Stimulated activated CD4-positive, alpha-beta T cell treated with anti-CD3 and anti-CD28 coated beads, Interleukin-1b, Interleukin-23, amount 100 ng/mL, for 24 hours (primary cell): ENCODE measurements around the gene SUPT20HL2.
"Not testable (repeated sequence)": the region's sequence is repeated elsewhere in the genome, so short reads cannot be mapped to it uniquely, and the experiment has no call there.

ENCODE experiments used
- DNase-seq, 4 experiments: peaks; one replicate each; pipeline ENCODE4 v3.0.0-alpha.2; 2020; ENCODE audit warnings: low read depth in 4 of 4, low spot score in 1 of 4

SUPT20HL2 gene

DNA sequence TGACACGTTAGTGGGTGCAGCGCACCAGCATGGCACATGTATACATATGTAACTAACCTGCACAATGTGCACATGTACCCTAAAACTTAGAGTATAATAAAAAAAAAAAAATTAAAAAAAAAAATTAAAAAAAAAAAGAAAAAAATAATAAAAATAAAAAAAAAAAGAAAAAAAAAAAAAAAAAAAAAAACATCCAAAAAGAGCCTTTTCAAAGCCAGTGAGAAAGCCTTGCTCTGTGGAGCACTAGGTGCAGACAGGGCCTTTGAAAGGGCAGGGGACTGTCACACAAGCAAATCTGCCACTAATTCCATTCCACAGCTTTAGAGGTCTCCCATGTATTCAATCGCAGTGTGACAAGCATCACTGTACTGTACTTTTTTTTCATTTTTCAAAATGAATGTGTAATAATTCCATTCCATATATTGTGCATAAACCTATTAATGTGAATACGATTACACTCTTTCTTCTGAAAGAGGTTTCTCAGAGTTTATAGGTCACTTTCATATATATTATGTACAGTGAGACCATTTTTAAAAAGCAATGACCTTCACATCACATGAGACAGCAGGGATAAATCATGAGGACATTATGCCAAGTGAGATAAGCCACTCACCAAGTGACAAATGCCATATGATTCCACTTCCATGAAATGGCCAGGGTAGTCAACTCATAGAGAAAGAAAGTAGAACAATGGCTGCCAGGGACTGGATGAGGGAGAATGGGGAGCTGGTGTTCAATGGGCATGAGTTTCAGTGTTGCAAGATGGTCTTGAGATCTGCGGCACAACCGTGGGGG lies 4.1 kb downstream of the SUPT20HL2 start:
- not testable (repeated sequence) for DNase-seq

DNA sequence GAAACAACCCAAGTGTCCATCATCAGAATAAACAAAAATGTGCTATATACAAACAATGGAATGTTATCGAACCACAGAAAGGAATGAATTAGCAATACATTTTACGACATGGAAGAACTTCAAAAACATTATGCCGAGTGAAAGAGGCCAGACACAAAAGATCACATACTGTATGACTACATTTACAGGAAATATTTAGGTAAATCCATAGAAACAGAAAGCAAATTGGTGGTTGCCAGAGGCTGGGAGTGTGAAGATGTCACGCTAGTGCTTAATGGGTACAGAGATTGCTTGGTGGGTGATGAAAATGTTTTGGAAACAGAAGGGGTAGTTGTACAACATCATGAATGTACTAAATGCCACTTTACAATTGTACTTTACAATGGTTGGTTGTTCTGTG lies 5.1 kb downstream of the SUPT20HL2 start:
- not testable (repeated sequence) for DNase-seq

DNA sequence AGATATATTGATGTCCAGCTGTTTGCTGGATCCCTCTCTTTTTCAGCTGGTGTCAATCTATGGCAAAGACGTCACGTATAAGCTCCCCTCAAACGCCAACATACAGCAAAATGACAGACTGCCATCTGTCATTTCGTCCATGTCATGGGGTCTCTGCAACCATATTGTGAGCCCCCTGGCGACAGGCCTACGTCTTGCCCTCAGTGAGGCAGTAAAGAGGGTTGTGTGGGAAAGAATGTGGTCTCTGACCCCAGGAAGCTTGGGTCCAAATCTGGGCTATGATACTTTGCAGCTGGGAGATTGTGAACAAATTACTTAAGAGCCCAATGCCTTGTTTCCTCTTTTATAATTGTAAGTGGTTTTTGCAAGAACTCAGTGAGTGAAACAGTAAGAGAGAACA lies 7.4 kb downstream of the SUPT20HL2 start:
- DNase-seq: no peak

- DNase-seq: no peak
These were observed 8.0 kb downstream of the SUPT20HL2 start for GRCh38 chrX:24305905-24306304.

GRCh38 chrX:24301806-24302205 lies 12.1 kb downstream of the SUPT20HL2 start:
- no peak for DNase-seq

DNA sequence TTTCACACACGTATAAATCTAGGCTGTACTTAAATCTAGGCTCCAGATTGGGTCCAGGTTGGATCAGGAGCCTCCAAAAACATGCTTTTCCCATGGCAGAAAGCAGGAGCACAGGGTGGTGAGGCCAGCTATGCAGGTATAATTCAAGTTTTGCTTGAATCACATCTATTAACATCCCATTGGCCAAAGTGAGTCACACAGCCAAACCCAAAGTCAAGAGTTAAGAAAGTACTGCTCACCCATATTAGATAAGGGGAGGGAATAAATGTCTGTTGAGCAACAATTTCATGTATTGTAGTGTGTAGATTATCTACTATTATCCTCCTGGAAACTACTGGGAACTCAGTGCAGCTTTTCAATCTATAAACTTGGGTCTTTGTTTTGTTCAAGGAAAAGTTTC lies 12.8 kb downstream of the SUPT20HL2 start:
- no peak for DNase-seq

GRCh38 chrX:24298191-24298590 lies 15.7 kb downstream of the SUPT20HL2 start:
- no peak for DNase-seq

DNA sequence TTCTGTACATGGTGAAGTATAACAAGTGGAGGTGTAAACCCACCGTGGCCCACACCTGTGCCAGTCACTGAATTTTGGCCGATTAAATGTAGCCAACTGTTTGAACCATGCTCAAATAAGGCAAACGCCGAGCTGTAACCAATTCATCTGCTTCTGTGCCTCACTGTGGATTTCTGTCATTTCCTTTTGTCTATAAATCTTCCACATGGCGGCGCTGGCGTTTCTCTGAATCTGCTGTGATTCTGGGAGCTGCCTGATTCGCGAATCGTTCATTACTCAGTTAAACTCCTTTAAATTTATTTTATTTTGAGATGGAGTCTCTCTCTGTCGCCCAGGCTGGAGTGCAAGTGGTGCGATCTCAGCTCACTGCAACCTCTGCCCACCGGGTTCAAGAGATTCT lies 19.2 kb downstream of the SUPT20HL2 start:
- DNase-seq: peak in 1 of 4 experiments; percentile 17

GRCh38 chrX:24293412-24293811 lies 20.5 kb downstream of the SUPT20HL2 start:
- DNase-seq: no peak

DNA sequence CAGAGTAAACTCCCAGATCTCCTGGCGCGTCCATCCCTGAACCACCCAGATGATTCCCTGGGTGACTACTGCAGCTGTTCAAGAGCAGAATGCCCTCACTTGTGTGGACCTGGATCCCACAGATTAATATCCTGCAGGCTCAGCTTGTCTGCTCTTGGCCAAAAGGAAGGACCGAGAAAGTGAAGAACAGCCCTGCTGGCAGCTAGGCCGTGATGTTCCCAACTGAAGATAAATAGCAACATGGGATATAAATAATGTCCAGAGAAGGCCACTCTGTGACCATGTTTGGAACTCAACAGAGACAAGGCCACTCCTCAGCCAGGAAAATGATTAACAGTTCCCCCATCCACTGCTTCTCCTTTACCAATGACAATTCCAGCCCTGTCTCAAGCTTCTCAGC lies 21.5 kb downstream of the SUPT20HL2 start:
- no peak for DNase-seq

DNA sequence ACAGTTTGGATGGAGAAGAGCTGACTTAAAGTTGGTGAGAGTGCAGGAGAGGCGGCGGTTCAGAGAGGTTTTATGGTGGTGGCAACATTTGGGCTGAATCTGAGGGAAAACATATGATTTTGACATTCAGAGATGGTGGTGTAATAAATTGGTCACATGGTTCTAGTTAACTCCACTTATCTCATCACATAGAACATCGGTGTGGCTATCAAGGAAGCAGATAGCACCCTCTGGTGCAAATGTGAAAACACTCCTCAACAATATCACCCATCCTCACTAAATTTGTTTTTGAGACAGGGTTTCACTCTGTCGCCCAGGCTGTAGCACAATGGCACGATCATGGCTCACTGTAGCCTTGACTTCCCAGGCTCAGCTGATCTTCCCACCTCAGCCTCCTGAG lies 28.8 kb downstream of the SUPT20HL2 start:
- no peak for DNase-seq

DNA sequence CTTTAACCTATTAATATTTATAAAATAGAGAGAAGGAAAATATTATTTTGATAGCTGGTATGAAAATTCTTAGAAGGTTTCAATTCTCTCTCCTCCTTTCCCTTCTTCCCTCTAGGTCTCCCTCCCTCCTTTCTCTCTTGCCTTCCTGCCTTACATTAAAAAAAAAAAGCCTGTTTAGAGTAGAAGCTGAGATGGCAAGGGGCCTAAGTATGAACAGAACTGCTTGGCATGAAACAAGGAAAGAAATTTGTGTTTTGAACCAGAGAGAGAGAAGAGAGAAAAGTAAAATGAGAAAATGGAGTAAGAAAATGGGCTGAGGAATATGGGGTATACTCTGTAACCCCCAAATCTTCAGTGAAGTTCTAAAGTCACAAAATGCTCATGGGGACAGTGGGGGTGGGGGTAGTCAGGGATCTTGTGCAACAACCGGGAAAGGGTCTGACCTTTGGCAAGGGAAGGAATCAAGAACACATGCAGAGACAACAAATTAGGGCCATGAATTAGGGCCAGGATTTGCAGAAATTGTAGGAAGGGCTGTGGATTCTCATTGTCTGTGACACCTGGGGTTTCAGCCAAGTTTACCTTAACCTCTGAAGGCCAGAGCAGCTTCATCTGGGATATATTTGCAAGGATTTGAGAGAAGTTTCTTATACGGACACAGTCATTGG lies 30.6 kb downstream of the SUPT20HL2 start:
- no peak for DNase-seq

DNA sequence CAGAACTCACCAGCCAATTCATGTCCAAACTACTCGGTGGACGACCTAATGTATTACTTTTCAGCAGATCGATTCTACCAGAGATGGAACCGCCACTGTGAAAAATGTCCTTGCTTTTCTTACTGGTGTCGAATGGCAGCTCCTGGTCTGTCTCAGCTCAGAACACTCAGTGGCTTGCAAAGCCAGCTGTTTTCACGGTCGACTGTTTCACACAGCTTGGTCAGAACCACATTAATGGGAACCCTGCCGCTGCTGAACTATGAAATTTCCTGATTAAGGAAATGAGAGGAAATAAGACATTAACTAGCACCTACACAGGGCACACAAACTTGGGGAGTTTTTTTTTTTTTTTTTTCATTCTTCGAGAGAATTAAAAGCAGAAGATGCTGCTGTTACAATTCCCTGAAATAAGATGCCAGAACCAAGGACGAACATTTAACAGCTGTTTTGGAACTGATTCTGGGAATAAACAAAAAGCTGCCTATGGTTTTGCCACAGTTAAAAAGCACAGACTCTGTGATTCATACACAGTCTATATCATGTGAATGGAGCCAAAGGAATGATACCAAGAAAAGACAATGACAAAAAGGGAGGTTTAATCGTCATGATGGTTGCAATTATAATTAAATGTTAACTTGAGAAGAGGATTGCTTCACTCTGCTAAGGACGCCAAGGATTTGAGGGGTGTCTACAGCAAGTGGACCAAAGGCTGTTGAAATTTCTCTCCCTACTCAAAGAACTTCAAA lies 31.3 kb downstream of the SUPT20HL2 start:
- DNase-seq: no peak

DNA sequence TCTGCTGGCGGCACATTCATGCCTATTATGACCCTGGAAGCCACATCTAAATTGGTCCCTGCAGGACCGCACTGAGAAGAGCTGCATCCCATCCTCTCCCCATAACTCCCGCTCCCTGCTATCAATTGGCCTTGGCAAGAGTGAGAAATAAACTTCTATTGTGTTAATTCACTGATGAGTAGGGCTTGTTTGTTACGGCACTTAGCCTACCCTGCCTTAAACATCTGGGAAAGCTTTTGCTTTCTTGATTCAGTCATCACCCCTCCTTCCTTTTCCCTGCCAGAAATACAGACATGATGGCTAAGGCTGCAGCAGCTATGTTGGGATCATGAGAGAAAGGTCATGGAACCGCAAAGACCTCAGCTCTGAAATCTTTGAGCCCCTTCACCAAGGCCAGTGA lies 36.5 kb downstream of the SUPT20HL2 start:
- DNase-seq: no peak

- DNase-seq: no peak
These were observed 37.9 kb downstream of the SUPT20HL2 start for GRCh38 chrX:24276015-24276414.

DNA sequence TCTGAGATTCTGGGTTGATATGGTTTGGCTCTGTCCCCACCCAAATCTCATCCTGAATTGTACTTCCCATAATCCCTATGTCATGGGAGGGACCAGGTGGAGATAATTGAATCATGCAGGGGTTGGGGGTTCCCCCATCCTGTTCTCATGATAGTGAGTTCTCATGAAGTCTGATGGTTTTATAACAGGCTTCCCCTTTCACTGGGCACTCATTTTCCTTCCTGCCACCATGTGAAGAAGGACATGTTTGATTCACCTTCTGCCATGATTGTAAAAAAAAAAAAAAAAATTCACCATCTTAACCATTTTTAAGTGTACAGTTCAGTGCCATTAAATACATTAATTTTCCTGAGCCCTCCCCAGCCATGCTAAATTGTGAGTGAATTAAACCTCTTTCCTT lies 42.6 kb downstream of the SUPT20HL2 start:
- DNase-seq: no peak

- DNase-seq: no peak
These were observed 45.1 kb downstream of the SUPT20HL2 start for GRCh38 chrX:24268786-24269185.

DNA sequence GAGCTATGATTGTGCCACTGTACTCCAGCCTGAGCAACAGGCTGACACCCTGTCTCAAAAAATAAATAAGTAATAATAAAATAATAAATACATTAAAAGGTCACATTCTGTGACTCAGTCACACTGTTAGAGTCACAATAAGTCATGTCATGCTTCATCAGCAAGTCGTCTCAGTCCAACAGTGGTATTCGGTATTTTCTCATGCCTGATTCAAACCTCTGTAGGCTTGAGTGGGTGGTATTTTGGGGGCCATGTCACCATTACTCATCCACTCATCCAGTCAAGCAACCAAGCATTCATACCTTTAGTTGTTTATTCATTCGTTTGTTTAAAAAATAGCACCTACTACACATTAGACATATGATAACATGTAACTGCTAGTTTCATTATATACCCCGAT lies 46.9 kb downstream of the SUPT20HL2 start:
- DNase-seq: no peak

- no peak for DNase-seq
These were observed 49.5 kb downstream of the SUPT20HL2 start for GRCh38 chrX:24264383-24264782.

DNA sequence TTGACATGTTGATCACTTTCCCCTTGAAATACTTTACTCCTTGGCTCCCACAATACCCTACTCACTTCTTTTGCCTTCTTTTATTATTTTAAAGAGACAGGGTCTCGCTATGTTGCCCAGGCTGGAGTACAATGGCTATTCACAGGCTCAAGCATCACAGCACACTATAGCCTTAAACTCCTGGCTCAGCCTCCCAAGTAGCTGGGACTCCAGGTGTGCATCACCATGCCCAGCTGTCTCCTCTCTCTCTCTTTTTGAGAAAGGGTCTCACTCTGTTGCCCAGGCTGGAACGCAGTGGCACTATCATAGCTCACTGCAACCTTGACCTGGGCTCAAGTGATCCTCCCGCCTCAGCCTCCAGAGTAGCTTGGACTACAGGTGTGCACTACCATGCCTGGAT lies 51.6 kb downstream of the SUPT20HL2 start:
- DNase-seq: no peak
